Right lobe of liver (tissue), 6 donors: Measurements from ENCODE around the gene CTNND2. TPM values are rescaled to one million over a fixed set of nuclear protein-coding genes. Genes with fewer than 3 reads are reported as not detected.

ENCODE experiments used
- ATAC-seq, 4 donors: fragments of 200-7000 bp; cut with Tn5 transposase; one replicate each; pipeline ENCODE4 v1.9.1; 2020; ENCODE audit warnings: mild to moderate bottlenecking in 4 of 4, moderate library complexity in 4 of 4
- DNase-seq, 3 donors: peaks; one replicate each; pipeline ENCODE4 v3.0.0-alpha.2; 2020
- H3K27ac ChIP-seq, 3 donors: fragments of 200-600 bp; one replicate each; pipeline ENCODE4 v1.8.0; 2022
- H3K27me3 ChIP-seq, 2 donors: fragments of 200-600 bp; one replicate each; pipeline ENCODE4 v1.8.0; 2022
- H3K36me3 ChIP-seq, 4 donors: fragments of 200-600 bp; sonication (generic) in 1 of 4; one replicate each; pipeline versions ENCODE4 v1.5.1 to v1.8.0; 2017 to 2022; ENCODE audit warnings: control low read depth in 1 of 4
- H3K4me1 ChIP-seq, 4 donors: fragments of 200-600 bp; sonication (generic) in 1 of 4; one replicate each; pipeline versions ENCODE4 v1.5.1 to v1.8.0; 2017 to 2022; ENCODE audit warnings: control low read depth in 1 of 4
- H3K4me3 ChIP-seq, 3 donors: fragments of 200-600 bp; one replicate each; pipeline ENCODE4 v1.8.0; 2022
- H3K9me3 ChIP-seq, 4 donors: fragments of 200-600 bp; sonication (generic) in 1 of 4; one replicate each; pipeline versions ENCODE4 v1.5.1 to v1.8.0; 2017 to 2022; ENCODE audit warnings: control low read depth in 1 of 4
- CTCF ChIP-seq, 4 donors: fragments of 200-600 bp in 3 of 4; fragments of 450-650 bp in 1 of 4; IDR thresholded peaks; one replicate each; pipeline versions ENCODE4 v1.5.1 to v1.8.0; 2016 to 2022; ENCODE audit warnings: antibody characterized with exemption in 4 of 4, mild to moderate bottlenecking in 2 of 4
- POLR2A ChIP-seq: fragments of 450-650 bp; IDR thresholded peaks from one replicate; pipeline ENCODE4 v1.6.1; 2017; ENCODE audit warnings: antibody characterized with exemption, mild to moderate bottlenecking
- WGBS: methylation state at CpG from one replicate; pipeline ENCODE4 v1.1.6; 2018; ENCODE audit warnings: low coverage, low lambda C conversion rate; ENCODE audit not compliant: insufficient coverage; ENCODE audit errors: missing lambda C conversion rate; 5-methylcytosine and 5-hydroxymethylcytosine counted together
- intact Hi-C, 2 donors: fragments of 100-400 bp; cut with DNase I; formaldehyde crosslinking; loops; one replicate each; pipeline versions ENCODE4 v1.11.2 to v1.14.1; 2022
- total RNA-seq, 6 experiments: library from RNA; depleted of rRNA in 2 of 6; stranded (reverse); fragments of >200 nt in 2 of 6; fragmentation: NEBNext Ultra II Directional in 3 of 6; extraction: Animal tissue kit (Norgen Biotek cat#: 25700) in 3 of 6; gene quantifications; one replicate each; pipeline versions ENCODE4 v1.1.0 to v1.2.4, GENCODE V29; 2016 to 2023
- donor health status: DM: no; HTN: yes; CAD: no.
- donor health status: DM: no; HTN: no; CAD: no.
- donor health status: DM: no; HTN: no; CAD: no.
- donor health status: DM: no; HTN: yes; CAD: no.
- donor health status: DM: no; HTN: yes; CAD: no.

CTNND2 gene
- total RNA-seq, 6 experiments from 2014 or later: 0.06 to 1.5 (median 1.1) TPM

DNA sequence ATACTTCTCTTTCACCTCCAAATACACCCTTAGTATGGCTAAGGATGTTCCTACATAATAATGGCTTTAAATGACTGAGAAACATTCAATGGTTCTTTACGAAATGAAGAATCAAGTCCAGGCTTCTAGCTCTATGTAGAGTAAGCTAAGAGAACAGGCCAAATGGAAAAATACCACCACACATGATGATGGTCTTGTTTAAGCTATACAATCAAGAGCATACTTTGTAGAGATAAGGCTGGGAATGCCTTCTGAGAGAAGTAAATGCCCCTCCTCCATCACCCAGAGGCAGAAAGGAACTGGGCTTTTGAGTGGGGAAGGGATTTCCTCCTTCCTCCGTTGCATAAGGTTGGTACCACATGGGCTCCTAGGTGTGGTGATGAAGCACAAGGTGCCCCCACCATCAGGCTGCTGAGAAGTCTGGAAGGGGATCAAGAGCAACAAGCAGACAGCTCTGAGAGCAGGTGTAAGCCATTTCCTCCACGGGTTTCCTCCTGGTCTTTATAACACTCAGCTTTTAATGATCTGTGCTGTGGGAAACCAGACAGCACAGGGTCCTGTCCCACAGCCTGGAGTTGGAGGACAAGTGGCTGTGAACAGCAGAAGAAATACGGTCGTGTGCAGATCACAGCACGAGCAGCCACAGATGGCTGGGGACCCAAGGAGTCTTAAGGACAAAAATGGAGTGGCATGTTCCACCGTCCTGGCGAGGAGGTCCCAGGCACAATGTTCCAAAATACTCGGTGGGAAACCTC, 396.9 kb downstream of the CTNND2 start:
- 45% methylated on average over 6 of the region's 9 CpGs for WGBS
- intact Hi-C loops: no loop called here
- Histone ChIP-seq H3K4me3 (no peak overlapping the region), H3K27me3 (no peaks in the 10 kb centered on the region), H3K27ac (no peak overlapping the region), H3K36me3 (no peaks in the 10 kb centered on the region), H3K9me3 (no peaks in the 10 kb centered on the region), H3K4me1 (no peaks in the 10 kb centered on the region)
- TF ChIP-seq CTCF (IDR thresholded peaks at IDR 0.05): no peak
- no peak for TF ChIP-seq POLR2A
- ATAC-seq (no peak), DNase-seq (no peak)

- Histone ChIP-seq H3K27me3 (no peaks in the 10 kb centered on the region), H3K9me3 (no peaks in the 10 kb centered on the region), H3K4me3 (no peak overlapping the region), H3K4me1 (no peaks in the 10 kb centered on the region), H3K27ac (no peak overlapping the region), H3K36me3 (no peaks in the 10 kb centered on the region)
- 33% methylated on average over 3 of the region's 3 CpGs for WGBS
- intact Hi-C loops: no loop called here
- no peak for ATAC-seq
- TF ChIP-seq CTCF (IDR thresholded peaks at IDR 0.05) (no peak), POLR2A (no peak)
- no peak for DNase-seq
These were observed 399.4 kb downstream of the CTNND2 start for GRCh38 chr5:11504886-11505193.

DNA sequence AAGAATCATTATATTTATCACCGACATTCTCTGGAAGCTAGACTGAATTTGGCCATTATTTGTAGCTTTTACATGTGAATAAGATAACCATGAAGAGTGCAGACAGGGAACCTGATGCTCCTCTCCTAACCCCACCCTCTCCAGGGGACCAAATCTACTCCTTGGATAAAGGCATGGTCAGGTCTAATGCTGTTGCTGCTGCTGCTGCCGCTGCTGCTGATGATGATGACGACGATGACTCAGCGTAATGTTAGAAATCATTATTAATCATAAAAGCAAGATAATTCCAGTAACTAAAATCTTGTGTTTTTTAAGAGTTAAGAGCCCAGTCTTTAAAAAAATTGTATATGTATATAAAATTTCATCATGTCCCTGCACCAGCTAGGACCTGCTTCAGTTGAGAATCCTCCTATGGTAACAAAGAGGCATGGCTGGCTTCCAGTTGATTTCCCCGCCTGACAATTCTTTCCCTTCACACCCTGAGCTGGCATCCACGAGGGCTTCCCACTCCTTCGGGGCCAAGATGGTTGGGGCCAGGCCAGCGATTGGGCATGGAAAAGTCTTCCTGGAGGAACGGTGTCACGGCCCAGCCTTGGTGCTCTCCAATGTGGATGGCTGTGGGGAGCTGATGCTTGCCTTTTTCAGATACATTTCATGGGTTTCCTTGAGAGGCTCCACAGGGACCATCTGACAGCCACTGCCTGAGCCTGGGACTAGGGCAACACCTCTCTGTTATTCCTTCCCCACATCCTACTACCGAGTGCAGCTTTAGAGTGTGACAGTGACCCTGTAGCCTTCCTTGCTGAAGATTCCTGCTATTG, 400.0 kb downstream of the CTNND2 start:
- H3K27ac ChIP-seq: no peak overlapping the region
- intact Hi-C loops: no loop called here
- H3K27me3 ChIP-seq: no peaks in the 10 kb centered on the region
- ATAC-seq (no peak), DNase-seq (no peak)
- H3K36me3 ChIP-seq: no peaks in the 10 kb centered on the region
- TF ChIP-seq POLR2A: no peak
- H3K4me1 ChIP-seq: no peaks in the 10 kb centered on the region
- H3K4me3 ChIP-seq: no peak overlapping the region
- no peaks in the 10 kb centered on the region for H3K9me3 ChIP-seq
- WGBS: 86% methylated on average over 5 of the region's 12 CpGs

DNA sequence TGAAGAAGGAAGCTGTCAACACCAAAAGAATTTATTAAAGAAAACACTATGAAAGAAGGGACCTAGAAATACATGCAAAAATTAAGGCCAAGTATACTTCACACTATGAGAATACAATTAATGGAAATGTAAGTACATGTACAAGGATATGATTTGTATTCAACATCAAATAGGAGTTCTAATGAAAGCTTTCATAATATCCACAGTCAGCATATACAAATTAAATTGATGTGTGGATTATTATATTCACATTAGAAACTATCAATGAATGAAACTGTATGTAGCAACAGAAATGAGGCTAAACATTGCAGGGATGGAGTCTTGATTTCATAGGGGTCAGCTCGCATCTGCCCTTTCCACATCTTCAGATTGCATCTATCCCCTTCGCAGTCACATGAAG, 401.5 kb downstream of the CTNND2 start:
- Histone ChIP-seq H3K4me1 (no peaks in the 10 kb centered on the region), H3K36me3 (no peaks in the 10 kb centered on the region), H3K9me3 (no peaks in the 10 kb centered on the region), H3K27ac (no peak overlapping the region), H3K4me3 (no peak overlapping the region), H3K27me3 (no peaks in the 10 kb centered on the region)
- 89% methylated on average over 2 of the region's 2 CpGs for WGBS
- DNase-seq: no peak
- TF ChIP-seq POLR2A: no peak
- no peak for TF ChIP-seq CTCF (IDR thresholded peaks at IDR 0.05)
- no peak for ATAC-seq
- intact Hi-C loops: no loop called here

GRCh38 chr5:11497651-11498050, 406.6 kb downstream of the CTNND2 start:
- 100% methylated on average over 1 of the region's 1 CpG for WGBS
- Histone ChIP-seq H3K4me3 (no peak overlapping the region), H3K36me3 (no peaks in the 10 kb centered on the region), H3K27ac (no peak overlapping the region), H3K27me3 (no peaks in the 10 kb centered on the region), H3K4me1 (no peaks in the 10 kb centered on the region), H3K9me3 (no peaks in the 10 kb centered on the region)
- DNase-seq (no peak), ATAC-seq (no peak)
- TF ChIP-seq POLR2A (no peak), CTCF (IDR thresholded peaks at IDR 0.05) (no peak)
- intact Hi-C loops: no loop called here
